PC-9 (cell line): ENCODE measurements around the gene ABL1.

Experiments used
- CTCF ChIP-seq: fragments of 200-600 bp; sonication (generic); conservative IDR thresholded peaks from 2 replicates; pipeline ENCODE4 v1.6.1; 2017; ENCODE audit warnings: mixed run types, antibody characterized with exemption, mild to moderate bottlenecking, moderate library complexity
- EZH2 ChIP-seq: fragments of 200-600 bp; sonication (generic); IDR thresholded peaks from 2 replicates; pipeline ENCODE4 v1.8.0; 2017; ENCODE audit warnings: antibody characterized with exemption, low read depth

- TF ChIP-seq CTCF, result no peak
- TF ChIP-seq EZH2, result no peak
Observed at GRCh38 chr9:130845901-130846481, 10.9 kb downstream of the ABL1 start.
